ENCODE results near the gene COMT.

The COMT gene

GRCh38 chr22:20014526-20015186 lies 73.1 kb downstream of the COMT start:
- FAIRE-seq: no peak

DNA sequence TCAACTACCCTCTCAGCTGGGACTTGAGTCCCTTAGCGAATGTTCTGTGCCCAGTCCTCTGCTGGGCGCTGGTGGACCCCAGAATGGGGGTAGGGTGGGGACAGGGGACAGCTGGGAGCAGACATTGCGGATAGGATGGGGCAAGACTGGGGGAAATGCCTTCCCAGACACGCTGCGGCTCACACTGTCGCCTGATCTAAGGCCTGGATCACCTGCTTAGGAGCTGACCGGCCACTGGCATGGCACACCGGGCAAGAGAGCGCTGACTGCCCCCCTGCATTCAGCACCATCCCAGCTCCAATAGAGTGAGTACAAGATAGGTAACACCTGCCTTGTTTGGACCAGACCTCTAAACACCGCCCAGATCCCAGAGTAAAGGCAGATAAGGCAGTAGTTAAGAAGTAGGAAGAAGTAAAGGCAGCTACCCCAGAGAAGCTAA lies 73.6 kb downstream of the COMT start:
- FAIRE-seq: no peak

- FAIRE-seq: no peak
Observed at GRCh38 chr22:20015971-20016733, 74.6 kb downstream of the COMT start.

DNA sequence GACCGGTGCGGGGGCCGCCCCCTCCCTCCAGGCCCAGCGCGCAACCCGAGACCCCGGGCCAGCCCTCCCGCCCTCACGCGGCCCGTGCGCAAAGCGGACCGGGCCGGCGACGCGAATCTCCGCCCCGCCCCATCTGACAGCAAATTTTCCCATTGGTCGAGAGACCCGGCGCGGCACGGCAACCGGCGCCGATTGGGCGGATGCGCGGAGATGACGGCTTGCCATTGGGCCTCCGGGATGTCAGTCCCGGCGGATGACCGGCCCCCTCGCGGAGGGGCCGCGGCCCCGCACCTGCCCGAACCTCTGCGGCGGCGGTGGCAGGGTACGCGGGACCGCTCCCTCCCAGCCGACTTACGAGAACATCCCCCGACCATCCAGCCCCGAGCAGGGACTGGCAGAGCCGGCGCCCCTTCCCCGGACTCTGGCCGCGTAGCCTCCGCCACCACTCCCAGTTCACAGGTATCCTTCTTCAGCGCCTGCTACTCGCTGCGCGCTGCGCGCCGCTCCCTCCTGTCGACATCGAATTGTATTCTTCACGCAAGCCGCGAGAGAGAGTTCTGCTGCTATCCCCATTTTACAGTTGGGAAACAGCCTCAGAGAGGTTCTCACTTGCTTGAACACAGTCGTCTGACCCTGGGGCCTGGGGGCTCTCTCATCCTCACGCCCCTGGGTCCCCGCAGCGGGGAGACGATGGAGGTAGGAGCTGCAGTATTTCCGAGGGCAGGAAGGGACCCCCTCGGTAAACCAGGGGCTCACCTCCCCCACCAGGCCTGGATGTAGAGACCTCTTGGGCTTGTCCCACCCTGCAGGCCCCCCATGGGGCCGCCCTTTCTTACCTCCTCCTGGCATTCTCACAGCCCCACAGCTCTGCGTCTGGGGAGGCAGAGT lies 75.4 kb downstream of the COMT start, which contains the start of gene ARVCF:
TSS of gene ARVCF (minus strand) at position 90 of the 888 bp plus-strand sequence. CDS start 26,029 bp downstream, outside the sequence.
- no peak for FAIRE-seq

- FAIRE-seq: no peak
Observed at GRCh38 chr22:20017622-20017958, 76.0 kb downstream of the COMT start.

DNA sequence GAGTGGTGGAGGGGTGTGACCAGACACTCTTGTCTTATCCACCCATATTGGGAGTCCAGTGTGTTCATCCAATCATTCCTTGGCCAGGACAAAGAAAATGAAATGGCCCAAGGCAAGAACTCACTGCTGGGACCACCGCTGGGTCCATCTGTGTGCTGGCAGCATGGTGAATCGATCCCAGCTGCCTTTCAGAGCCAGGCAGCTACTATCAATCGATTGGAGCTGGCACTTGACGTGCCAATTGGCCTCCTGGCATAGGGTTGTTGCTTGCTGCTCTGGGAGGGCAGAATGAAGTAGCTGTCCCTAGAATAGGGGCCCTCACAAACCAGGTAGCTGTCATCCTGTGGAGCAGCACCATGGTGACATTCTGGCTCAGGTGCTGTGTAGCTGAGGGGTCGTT lies 76.4 kb downstream of the COMT start:
- FAIRE-seq: no peak
